ENCODE results near the gene PRDX3.

PRDX3 gene

GRCh38 chr10:119129721-119130120, 48.9 kb downstream of the PRDX3 start:
- DNase-seq = no peak

GRCh38 chr10:119125942-119126341, 52.7 kb downstream of the PRDX3 start:
- DNase-seq = no peak

- DNase-seq = no peak
Measured at GRCh38 chr10:119120875-119121274, 57.7 kb downstream of the PRDX3 start.

DNA sequence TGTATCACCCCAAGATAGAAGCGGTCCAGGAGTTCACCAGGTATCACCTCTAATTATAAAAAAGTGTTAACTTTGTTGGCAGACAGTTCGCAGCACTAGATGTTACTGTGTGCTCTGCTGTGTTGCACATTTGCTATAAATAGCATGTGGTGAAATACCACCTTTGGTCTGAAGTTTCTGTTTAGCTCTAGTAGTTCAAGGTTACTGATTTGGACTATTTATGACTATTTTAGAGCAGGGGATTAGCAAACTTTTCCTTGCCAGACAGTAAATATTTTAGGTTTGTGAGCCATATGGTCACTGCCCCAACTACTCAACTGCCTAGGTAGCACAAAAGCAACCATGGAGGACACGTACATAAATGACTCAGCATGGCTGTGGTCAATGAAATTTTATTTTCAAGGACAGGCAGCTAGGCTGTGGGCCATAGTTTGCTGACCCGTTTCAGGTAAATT, 58.2 kb downstream of the PRDX3 start:
- no peak for DNase-seq

- DNase-seq = no peak
Measured at GRCh38 chr10:119119400-119119799, 59.2 kb downstream of the PRDX3 start.

DNA sequence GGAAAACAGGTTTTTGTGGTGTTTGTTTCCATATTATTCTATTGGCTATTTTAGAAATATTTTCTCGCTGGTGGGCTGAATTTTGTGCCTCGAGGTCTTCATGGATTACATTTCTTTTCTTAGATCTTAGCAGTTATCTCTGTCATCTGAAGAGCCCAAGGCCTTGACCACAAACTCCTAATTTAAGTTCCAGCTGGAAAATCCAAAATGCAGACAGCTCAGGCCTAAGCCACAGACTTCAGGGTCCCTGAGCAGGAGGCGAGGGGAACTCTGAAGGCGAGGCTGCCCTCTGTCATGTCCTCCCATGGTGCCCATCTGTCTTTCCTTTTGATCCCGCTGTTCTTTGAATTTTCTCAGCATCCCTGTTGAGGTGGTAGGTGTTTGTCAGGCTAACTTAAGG, 60.4 kb downstream of the PRDX3 start:
- DNase-seq = no peak
